Testis (tissue), 2 donors: ENCODE results near the gene HBD.

Source experiments
- POLR2A ChIP-seq: fragments of 450-650 bp; IDR thresholded peaks from one replicate; pipeline ENCODE4 v1.6.1; 2017; ENCODE audit warnings: antibody characterized with exemption, mild to moderate bottlenecking, moderate library complexity
- TF ChIP-seq, protein P1 (sequence below), 3 experiments: fragments of 450-650 bp in 2 of 3; fragments of 200-600 bp in 1 of 3; sonication (generic) in 1 of 3; IDR thresholded peaks; one replicate each; pipeline ENCODE4 v1.5.1; 2016 to 2019; ENCODE audit warnings: antibody characterized with exemption in 3 of 3, mild to moderate bottlenecking in 2 of 3, moderate library complexity in 1 of 3

DNA sequence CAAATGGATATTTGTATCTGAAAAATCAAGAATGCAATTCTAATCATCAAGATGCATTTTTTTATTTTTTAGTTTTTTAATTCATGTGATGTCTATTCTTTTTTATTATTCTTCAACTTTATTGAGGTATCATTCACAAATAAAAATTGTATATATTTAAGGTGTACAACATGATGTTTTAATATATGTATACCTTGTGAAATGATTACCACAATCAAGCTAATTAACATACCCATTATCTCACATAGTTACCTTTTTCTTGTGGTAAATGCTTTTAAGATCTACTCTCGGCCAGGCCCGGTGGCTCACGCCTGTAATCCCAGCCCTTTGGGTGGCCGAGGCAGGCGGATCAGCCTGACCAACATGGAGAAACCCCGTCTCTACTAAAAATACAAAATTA, 11.1 kb downstream of the HBD start:
- TF ChIP-seq, protein P1, sequence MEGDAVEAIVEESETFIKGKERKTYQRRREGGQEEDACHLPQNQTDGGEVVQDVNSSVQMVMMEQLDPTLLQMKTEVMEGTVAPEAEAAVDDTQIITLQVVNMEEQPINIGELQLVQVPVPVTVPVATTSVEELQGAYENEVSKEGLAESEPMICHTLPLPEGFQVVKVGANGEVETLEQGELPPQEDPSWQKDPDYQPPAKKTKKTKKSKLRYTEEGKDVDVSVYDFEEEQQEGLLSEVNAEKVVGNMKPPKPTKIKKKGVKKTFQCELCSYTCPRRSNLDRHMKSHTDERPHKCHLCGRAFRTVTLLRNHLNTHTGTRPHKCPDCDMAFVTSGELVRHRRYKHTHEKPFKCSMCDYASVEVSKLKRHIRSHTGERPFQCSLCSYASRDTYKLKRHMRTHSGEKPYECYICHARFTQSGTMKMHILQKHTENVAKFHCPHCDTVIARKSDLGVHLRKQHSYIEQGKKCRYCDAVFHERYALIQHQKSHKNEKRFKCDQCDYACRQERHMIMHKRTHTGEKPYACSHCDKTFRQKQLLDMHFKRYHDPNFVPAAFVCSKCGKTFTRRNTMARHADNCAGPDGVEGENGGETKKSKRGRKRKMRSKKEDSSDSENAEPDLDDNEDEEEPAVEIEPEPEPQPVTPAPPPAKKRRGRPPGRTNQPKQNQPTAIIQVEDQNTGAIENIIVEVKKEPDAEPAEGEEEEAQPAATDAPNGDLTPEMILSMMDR (IDR thresholded peaks at IDR 0.05), result no peak
- no peak for TF ChIP-seq POLR2A
